OCI-LY7 (cell line): ENCODE measurements around the gene WDR86.

Experiments
- EZH2phosphoT487 ChIP-seq: fragments of 200-600 bp; sonication (generic); IDR thresholded peaks from 2 replicates; pipeline ENCODE4 v1.6.1; 2018; ENCODE audit warnings: low read depth, borderline replicate concordance, mild to moderate bottlenecking, mixed run types, antibody characterized with exemption, low read length, moderate library complexity, mixed read lengths
- TF ChIP-seq, protein P1 (sequence below): fragments of 200-600 bp; sonication (generic); conservative IDR thresholded peaks from 2 replicates; pipeline ENCODE4 v1.5.1; 2014; ENCODE audit warnings: mild to moderate bottlenecking, antibody characterized with exemption, low read length, moderate library complexity, mixed read lengths

DNA sequence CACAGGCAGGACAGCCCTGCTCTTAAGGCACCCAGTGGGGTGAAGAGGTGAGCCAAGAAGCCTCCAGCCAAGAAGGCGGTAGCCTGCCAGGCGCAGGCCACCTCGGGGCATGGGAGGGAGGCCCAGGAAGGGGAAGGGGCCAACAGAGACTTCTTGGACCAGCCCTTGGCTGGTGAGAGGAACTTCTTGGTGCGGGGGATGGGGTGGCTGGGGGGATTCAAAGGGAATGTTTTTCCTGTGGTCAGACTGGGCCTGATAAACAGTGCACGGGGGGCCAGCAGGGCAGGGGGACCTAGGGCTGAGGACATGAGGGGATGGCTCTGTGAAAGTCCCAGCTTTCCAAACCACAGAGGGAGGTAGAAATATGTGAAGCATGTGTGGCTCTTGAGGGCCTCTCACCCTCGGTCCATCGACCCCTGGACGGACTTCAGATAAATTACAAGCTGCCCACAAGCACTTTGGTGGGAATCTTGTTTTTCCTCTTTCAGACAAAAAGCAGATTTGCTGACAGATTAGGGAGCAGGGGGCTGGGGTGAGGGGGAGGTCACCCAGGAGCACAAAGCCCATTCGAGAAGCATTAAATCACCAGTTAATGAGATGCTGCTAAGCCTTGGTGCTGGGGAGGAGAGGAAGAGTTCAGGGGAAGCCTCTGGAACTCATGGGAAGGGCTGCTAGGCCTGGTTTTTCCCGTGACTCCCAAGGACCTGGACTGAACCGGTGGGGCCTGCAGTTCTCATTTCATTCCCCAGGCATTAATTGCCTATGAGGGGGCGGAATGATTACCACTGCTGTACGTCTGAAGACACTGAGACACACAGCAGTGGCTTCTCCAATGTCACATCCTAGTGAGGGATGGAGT, 18.8 kb upstream of the WDR86 start:
- TF ChIP-seq, protein P1, sequence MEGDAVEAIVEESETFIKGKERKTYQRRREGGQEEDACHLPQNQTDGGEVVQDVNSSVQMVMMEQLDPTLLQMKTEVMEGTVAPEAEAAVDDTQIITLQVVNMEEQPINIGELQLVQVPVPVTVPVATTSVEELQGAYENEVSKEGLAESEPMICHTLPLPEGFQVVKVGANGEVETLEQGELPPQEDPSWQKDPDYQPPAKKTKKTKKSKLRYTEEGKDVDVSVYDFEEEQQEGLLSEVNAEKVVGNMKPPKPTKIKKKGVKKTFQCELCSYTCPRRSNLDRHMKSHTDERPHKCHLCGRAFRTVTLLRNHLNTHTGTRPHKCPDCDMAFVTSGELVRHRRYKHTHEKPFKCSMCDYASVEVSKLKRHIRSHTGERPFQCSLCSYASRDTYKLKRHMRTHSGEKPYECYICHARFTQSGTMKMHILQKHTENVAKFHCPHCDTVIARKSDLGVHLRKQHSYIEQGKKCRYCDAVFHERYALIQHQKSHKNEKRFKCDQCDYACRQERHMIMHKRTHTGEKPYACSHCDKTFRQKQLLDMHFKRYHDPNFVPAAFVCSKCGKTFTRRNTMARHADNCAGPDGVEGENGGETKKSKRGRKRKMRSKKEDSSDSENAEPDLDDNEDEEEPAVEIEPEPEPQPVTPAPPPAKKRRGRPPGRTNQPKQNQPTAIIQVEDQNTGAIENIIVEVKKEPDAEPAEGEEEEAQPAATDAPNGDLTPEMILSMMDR: no peak
- TF ChIP-seq EZH2phosphoT487: no peak
